Stomach smooth muscle (tissue), 2 donors: ENCODE results near the gene ATG9A.
"Not testable (repeated sequence)": the region's sequence is repeated elsewhere in the genome, so short reads cannot be mapped to it uniquely, and the experiment has no call there.

Experiments used
- H3K27ac ChIP-seq: one replicate; pipeline ENCODE4 v1.7.0; 2013; ENCODE audit warnings: mild to moderate bottlenecking, low read length, inconsistent platforms
- H3K27me3 ChIP-seq, 2 donors: one replicate each; pipeline ENCODE4 v1.7.0; 2013; ENCODE audit warnings: low read length in 2 of 2; ENCODE audit not compliant: insufficient read depth in 2 of 2, control insufficient read depth in 1 of 2
- H3K36me3 ChIP-seq, 2 donors: one replicate each; pipeline ENCODE4 v1.7.0; 2013; ENCODE audit warnings: low read length in 2 of 2; ENCODE audit not compliant: control insufficient read depth in 2 of 2, insufficient read depth in 2 of 2
- H3K4me1 ChIP-seq: one replicate; pipeline ENCODE4 v1.7.0; 2013; ENCODE audit warnings: low read length; ENCODE audit not compliant: control insufficient read depth, insufficient read depth
- H3K4me3 ChIP-seq, 2 donors: one replicate each; pipeline ENCODE4 v1.7.0; 2013; ENCODE audit warnings: low read length in 2 of 2
- H3K9ac ChIP-seq, 2 donors: one replicate each; pipeline ENCODE4 v1.7.0; 2013; ENCODE audit warnings: low read length in 2 of 2, mild to moderate bottlenecking in 1 of 2
- H3K9me3 ChIP-seq, 2 donors: one replicate each; pipeline ENCODE4 v1.7.0; 2013; ENCODE audit warnings: low read length in 2 of 2; ENCODE audit not compliant: control insufficient read depth in 2 of 2
- donor health status: healthy.
- donor health status: Pancreatic carcinoma.

The ATG9A gene

GRCh38 chr2:219200502-219201326, 28.7 kb downstream of the ATG9A start:
- H3K9ac ChIP-seq, H3K27me3 ChIP-seq, H3K4me3 ChIP-seq, H3K9me3 ChIP-seq, H3K4me1 ChIP-seq, H3K36me3 ChIP-seq, H3K27ac ChIP-seq: not testable (repeated sequence)

- H3K36me3 ChIP-seq, result no peaks in the 10 kb centered on the region
- peaks cover 0 to 6% of the 10 kb centered on the region in 2 donors for H3K27me3 ChIP-seq
- H3K4me1 ChIP-seq, result no peaks in the 10 kb centered on the region
- no peak overlapping the region for H3K27ac ChIP-seq
- H3K4me3 ChIP-seq, result no peak overlapping the region
- H3K9ac ChIP-seq, result no peak overlapping the region
- H3K9me3 ChIP-seq, result no peaks in the 10 kb centered on the region
Observed at GRCh38 chr2:219199470-219200211, 29.8 kb downstream of the ATG9A start.

GRCh38 chr2:219198974-219199373, 30.5 kb downstream of the ATG9A start:
- no peak overlapping the region for H3K9ac ChIP-seq
- no peaks in the 10 kb centered on the region for H3K36me3 ChIP-seq
- peaks cover 0 to 6% of the 10 kb centered on the region in 2 donors for H3K27me3 ChIP-seq
- H3K4me1 ChIP-seq, result no peaks in the 10 kb centered on the region
- H3K9me3 ChIP-seq, result no peaks in the 10 kb centered on the region
- H3K4me3 ChIP-seq, result no peak overlapping the region
- H3K27ac ChIP-seq, result no peak overlapping the region

- no peaks in the 10 kb centered on the region for H3K4me1 ChIP-seq
- H3K9me3 ChIP-seq, result no peaks in the 10 kb centered on the region
- H3K36me3 ChIP-seq, result no peaks in the 10 kb centered on the region
- no peak overlapping the region for H3K27ac ChIP-seq
- no peak overlapping the region for H3K4me3 ChIP-seq
- H3K9ac ChIP-seq, result no peak overlapping the region
- peaks cover 0 to 6% of the 10 kb centered on the region in 2 donors for H3K27me3 ChIP-seq
Observed at GRCh38 chr2:219197388-219197787, 32.0 kb downstream of the ATG9A start.

- H3K4me3 ChIP-seq, result no peak overlapping the region
- no peaks in the 10 kb centered on the region for H3K27me3 ChIP-seq
- no peak overlapping the region for H3K9ac ChIP-seq
- no peaks in the 10 kb centered on the region for H3K9me3 ChIP-seq
- H3K36me3 ChIP-seq, result peaks cover 21 to 22% of the 10 kb centered on the region in 2 donors
- H3K4me1 ChIP-seq, result no peaks in the 10 kb centered on the region
- no peak overlapping the region for H3K27ac ChIP-seq
Observed at GRCh38 chr2:219186754-219187456, 42.5 kb downstream of the ATG9A start.

GRCh38 chr2:219184121-219184520, 45.3 kb downstream of the ATG9A start:
- Histone ChIP-seq H3K27ac (no peak overlapping the region), H3K36me3 (peaks cover 44 to 45% of the 10 kb centered on the region in 2 donors), H3K9me3 (no peaks in the 10 kb centered on the region), H3K27me3 (no peaks in the 10 kb centered on the region), H3K9ac (no peak overlapping the region), H3K4me3 (no peak overlapping the region), H3K4me1 (peaks cover 16% of the 10 kb centered on the region)

GRCh38 chr2:219183151-219183772, 46.2 kb downstream of the ATG9A start:
- Histone ChIP-seq H3K9me3 (no peaks in the 10 kb centered on the region), H3K4me1 (peaks cover 22% of the 10 kb centered on the region), H3K9ac (no peak overlapping the region), H3K4me3 (no peak overlapping the region), H3K36me3 (peaks cover 44 to 45% of the 10 kb centered on the region in 2 donors), H3K27ac (no peak overlapping the region), H3K27me3 (no peaks in the 10 kb centered on the region)

- Histone ChIP-seq H3K36me3 (peaks cover 44 to 45% of the 10 kb centered on the region in 2 donors), H3K9ac (no peak overlapping the region), H3K27ac (no peak overlapping the region)
Observed at GRCh38 chr2:219182331-219183150, 46.9 kb downstream of the ATG9A start.

GRCh38 chr2:219181531-219181930, 47.9 kb downstream of the ATG9A start:
- H3K9ac ChIP-seq, result no peak overlapping the region
- H3K36me3 ChIP-seq, result peaks cover 44 to 45% of the 10 kb centered on the region in 2 donors
- no peaks in the 10 kb centered on the region for H3K9me3 ChIP-seq
- H3K4me1 ChIP-seq, result peaks cover 32% of the 10 kb centered on the region
- no peaks in the 10 kb centered on the region for H3K27me3 ChIP-seq
- H3K4me3 ChIP-seq, result no peak overlapping the region
- H3K27ac ChIP-seq, result no peak overlapping the region

More at GRCh38 chr2:219182331-219183150, 46.9 kb downstream of the ATG9A start:
- H3K27me3 ChIP-seq, result no peaks in the 10 kb centered on the region
- no peak overlapping the region for H3K4me3 ChIP-seq
- no peaks in the 10 kb centered on the region for H3K9me3 ChIP-seq
- H3K4me1 ChIP-seq, result peaks cover 25% of the 10 kb centered on the region

- Histone ChIP-seq H3K9me3 (no peaks in the 10 kb centered on the region), H3K4me1 (peaks cover 38% of the 10 kb centered on the region), H3K36me3 (peaks cover 44 to 45% of the 10 kb centered on the region in 2 donors), H3K9ac (no peak overlapping the region), H3K27me3 (no peaks in the 10 kb centered on the region), H3K27ac (no peak overlapping the region), H3K4me3 (no peak overlapping the region)
Observed at GRCh38 chr2:219180961-219181360, 48.5 kb downstream of the ATG9A start.
